Gastrocnemius medialis (tissue), 4 donors: ENCODE measurements around the gene ATG4D. TPM values are rescaled to one million over a fixed set of nuclear protein-coding genes. Genes with fewer than 3 reads are reported as not detected.

Experiments
- ATAC-seq, 2 donors: fragments of 150-250 bp; one replicate each; pipeline ENCODE4 v1.9.1; 2016
- DNase-seq, 2 donors: peaks; one replicate each; pipeline ENCODE4 v3.0.0-alpha.2; 2019
- H3K27ac ChIP-seq, 4 donors: fragments of 200-600 bp; sonication (generic); 1 replicate in 1 of 4; 2 replicates in 3 of 4; pipeline ENCODE4 v1.5.1; 2016 to 2018; ENCODE audit warnings: mild to moderate bottlenecking in 2 of 4, moderate library complexity in 1 of 4
- H3K27me3 ChIP-seq, 3 donors: fragments of 200-600 bp; sonication (generic) in 2 of 3; 1 replicate in 1 of 3; 2 replicates in 2 of 3; pipeline versions ENCODE4 v1.5.1 to v1.6.0; 2016 to 2019; ENCODE audit warnings: mild to moderate bottlenecking in 1 of 3, moderate library complexity in 1 of 3
- H3K36me3 ChIP-seq, 2 donors: fragments of 200-600 bp; sonication (generic) in 1 of 2; one replicate each; pipeline ENCODE4 v1.5.1; 2017 to 2018
- H3K4me1 ChIP-seq, 2 donors: fragments of 200-600 bp; sonication (generic) in 1 of 2; one replicate each; pipeline ENCODE4 v1.5.1; 2016 to 2017; ENCODE audit warnings: mild to moderate bottlenecking in 2 of 2
- H3K4me3 ChIP-seq, 4 donors: fragments of 200-600 bp; sonication (generic) in 3 of 4; 1 replicate in 1 of 4; 2 replicates in 3 of 4; pipeline ENCODE4 v1.5.1; 2016 to 2019; ENCODE audit warnings: mild to moderate bottlenecking in 2 of 4
- H3K9me3 ChIP-seq, 3 donors: fragments of 200-600 bp; sonication (generic) in 2 of 3; 1 replicate in 1 of 3; 2 replicates in 2 of 3; pipeline ENCODE4 v1.5.1; 2016 to 2019
- POLR2A ChIP-seq, 2 donors: fragments of 450-650 bp; IDR thresholded peaks; one replicate each; pipeline ENCODE4 v1.6.1; 2017; ENCODE audit warnings: antibody characterized with exemption in 2 of 2, mild to moderate bottlenecking in 2 of 2, moderate library complexity in 2 of 2
- in situ Hi-C, 4 donors: fragments of 200-750 bp; cut with MboI; loops; one replicate each; pipeline versions ENCODE4 v1.15.0 to v1.8.0; 2017; ENCODE audit warnings: low sequenced_read_pairs in 4 of 4
- intact Hi-C: fragments of 100-400 bp; cut with DNase I; formaldehyde crosslinking; loops from one replicate; pipeline ENCODE4 v1.15.1; 2023; ENCODE audit warnings: low total_unique reads
- total RNA-seq, 4 donors: library from RNA; depleted of rRNA; stranded (reverse); fragments of >200 nt; gene quantifications; one replicate each; pipeline versions ENCODE4 v1.1.0 to v1.2.3, GENCODE V29; 2016
- TF ChIP-seq, protein P1 (sequence below), 5 experiments: fragments of 450-650 bp in 3 of 5; fragments of 200-600 bp in 2 of 5; sonication (generic) in 2 of 5; IDR thresholded peaks in 4 of 5; conservative IDR thresholded peaks in 1 of 5; 1 replicate in 4 of 5; 2 replicates in 1 of 5; pipeline ENCODE4 v1.5.1; 2016 to 2019; ENCODE audit warnings: antibody characterized with exemption in 5 of 5, mild to moderate bottlenecking in 3 of 5, moderate library complexity in 3 of 5

Gene ATG4D
- total RNA-seq, 4 donors from 2014 or later, result 67.6 to 127 (median 96.0) TPM

- Histone ChIP-seq H3K27ac (peak overlapping the region in 1 of 4 donors; percentile 27), H3K27me3 (peaks cover 8 to 10% (median 9%) of the 10 kb centered on the region in 3 donors), H3K4me1 (peaks cover 10 to 11% of the 10 kb centered on the region in 2 donors), H3K36me3 (no peaks in the 10 kb centered on the region), H3K4me3 (no peak overlapping the region), H3K9me3 (no peaks in the 10 kb centered on the region)
- no peak for TF ChIP-seq POLR2A (IDR thresholded peaks at IDR 0.05)
- TF ChIP-seq, protein P1, sequence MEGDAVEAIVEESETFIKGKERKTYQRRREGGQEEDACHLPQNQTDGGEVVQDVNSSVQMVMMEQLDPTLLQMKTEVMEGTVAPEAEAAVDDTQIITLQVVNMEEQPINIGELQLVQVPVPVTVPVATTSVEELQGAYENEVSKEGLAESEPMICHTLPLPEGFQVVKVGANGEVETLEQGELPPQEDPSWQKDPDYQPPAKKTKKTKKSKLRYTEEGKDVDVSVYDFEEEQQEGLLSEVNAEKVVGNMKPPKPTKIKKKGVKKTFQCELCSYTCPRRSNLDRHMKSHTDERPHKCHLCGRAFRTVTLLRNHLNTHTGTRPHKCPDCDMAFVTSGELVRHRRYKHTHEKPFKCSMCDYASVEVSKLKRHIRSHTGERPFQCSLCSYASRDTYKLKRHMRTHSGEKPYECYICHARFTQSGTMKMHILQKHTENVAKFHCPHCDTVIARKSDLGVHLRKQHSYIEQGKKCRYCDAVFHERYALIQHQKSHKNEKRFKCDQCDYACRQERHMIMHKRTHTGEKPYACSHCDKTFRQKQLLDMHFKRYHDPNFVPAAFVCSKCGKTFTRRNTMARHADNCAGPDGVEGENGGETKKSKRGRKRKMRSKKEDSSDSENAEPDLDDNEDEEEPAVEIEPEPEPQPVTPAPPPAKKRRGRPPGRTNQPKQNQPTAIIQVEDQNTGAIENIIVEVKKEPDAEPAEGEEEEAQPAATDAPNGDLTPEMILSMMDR (IDR thresholded peaks at IDR 0.05 in 4 of 5, conservative IDR thresholded peaks at IDR 0.05 in 1 of 5), result peak; percentile 52 to 79 (median 59)
- ATAC-seq (no peak), DNase-seq (peak in 1 of 2 donors; percentile 67)
- in situ Hi-C loops (loop anchor here in 1 of 4 donors (10.0 kb wide), 1 partner anchor 59 kb away; the partner anchor contains the start of genes CDKN2D and KRI1), intact Hi-C loops (no loop called here)
These were observed 38.0 kb upstream of the ATG4D start for GRCh38 chr19:10505583-10506229.

DNA sequence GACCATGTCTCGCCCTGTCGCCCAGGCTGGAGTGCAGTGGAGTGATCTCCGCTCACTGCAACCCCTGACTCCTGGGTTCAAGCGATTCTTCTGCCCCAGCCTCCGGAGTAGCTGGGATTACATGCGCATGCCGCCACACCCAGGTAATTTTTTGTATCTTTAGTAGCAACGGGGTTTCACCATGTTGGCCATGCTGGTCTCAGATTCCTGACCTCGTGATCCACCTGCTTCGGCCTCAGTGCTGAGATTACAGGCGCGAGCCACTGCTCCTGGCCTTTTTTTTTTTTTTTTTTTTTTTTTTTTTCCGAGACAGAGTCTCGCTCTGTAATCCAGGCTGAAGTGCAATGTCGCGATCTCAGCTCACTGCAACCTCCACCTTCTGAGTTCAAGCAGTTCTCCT is 35.7 kb upstream of the ATG4D start:
- Histone ChIP-seq H3K4me3 (no peak overlapping the region), H3K27me3 (peaks cover 21 to 28% (median 24%) of the 10 kb centered on the region in 3 donors), H3K9me3 (no peaks in the 10 kb centered on the region), H3K36me3 (no peaks in the 10 kb centered on the region), H3K4me1 (no peaks in the 10 kb centered on the region), H3K27ac (no peak overlapping the region)
- ATAC-seq (no peak), DNase-seq (no peak)
- TF ChIP-seq, protein P1 (IDR thresholded peaks at IDR 0.05 in 4 of 5, conservative IDR thresholded peaks at IDR 0.05 in 1 of 5), result no peak
- no peak for TF ChIP-seq POLR2A (IDR thresholded peaks at IDR 0.05)
- in situ Hi-C loops (loop anchor here in 1 of 4 donors (10.0 kb wide), 1 partner anchor 57 kb away; the partner anchor contains the start of genes CDKN2D and KRI1), intact Hi-C loops (no loop called here)

- Histone ChIP-seq H3K36me3 (no peaks in the 10 kb centered on the region), H3K27me3 (peaks cover 27 to 35% (median 31%) of the 10 kb centered on the region in 3 donors), H3K27ac (no peak overlapping the region), H3K4me1 (no peaks in the 10 kb centered on the region), H3K9me3 (no peaks in the 10 kb centered on the region), H3K4me3 (no peak overlapping the region)
- DNase-seq (no peak), ATAC-seq (no peak)
- in situ Hi-C loops, result loop anchor here in 1 of 4 donors (10.0 kb wide), 1 partner anchor 56 kb away; the partner anchor contains the start of genes CDKN2D and KRI1
- TF ChIP-seq, protein P1 (IDR thresholded peaks at IDR 0.05 in 4 of 5, conservative IDR thresholded peaks at IDR 0.05 in 1 of 5), result no peak
- no peak for TF ChIP-seq POLR2A (IDR thresholded peaks at IDR 0.05)
- intact Hi-C loops, result no loop called here
These were observed 35.0 kb upstream of the ATG4D start for GRCh38 chr19:10508707-10509106.

DNA sequence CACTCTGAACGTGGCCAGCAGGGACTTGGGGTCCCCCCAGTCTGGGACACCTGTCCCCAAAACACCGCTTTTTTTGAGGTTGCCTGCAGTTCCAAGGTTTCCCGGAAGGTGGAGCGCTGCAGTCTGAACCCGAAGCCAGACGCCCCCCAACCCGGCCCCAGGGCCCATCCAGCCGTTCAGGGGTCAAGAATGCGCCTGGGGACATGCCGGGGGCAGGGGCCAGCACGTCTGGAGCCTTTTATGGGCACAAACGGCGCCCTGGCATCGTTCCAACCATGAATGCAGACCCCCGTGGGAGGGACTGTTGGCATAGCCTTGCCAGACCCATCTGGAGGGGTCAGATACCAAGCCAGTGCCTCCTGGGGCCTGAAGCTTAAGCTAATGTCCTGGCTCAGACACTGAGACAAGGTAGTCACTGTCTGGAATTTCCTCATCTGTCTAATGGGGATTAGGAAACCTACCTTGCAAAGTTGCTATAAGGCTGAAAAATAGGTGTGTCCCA is 33.4 kb upstream of the ATG4D start:
- no peak overlapping the region for H3K4me3 ChIP-seq
- ATAC-seq (no peak), DNase-seq (no peak)
- in situ Hi-C loops (no loop called here), intact Hi-C loops (no loop called here)
- no peaks in the 10 kb centered on the region for H3K4me1 ChIP-seq
- H3K9me3 ChIP-seq, result no peaks in the 10 kb centered on the region
- H3K27me3 ChIP-seq, result peaks cover 41 to 51% (median 46%) of the 10 kb centered on the region in 3 donors
- no peaks in the 10 kb centered on the region for H3K36me3 ChIP-seq
- H3K27ac ChIP-seq, result no peak overlapping the region
- TF ChIP-seq POLR2A (IDR thresholded peaks at IDR 0.05), result no peak
- TF ChIP-seq, protein P1 (IDR thresholded peaks at IDR 0.05 in 4 of 5, conservative IDR thresholded peaks at IDR 0.05 in 1 of 5), result peak; percentile 19 to 59 (median 51)
